SK-N-SH (cell line): ENCODE results near the gene MAP3K9.

Experiments used
- CTCF ChIP-seq: fragments of 200-600 bp; sonication (generic); IDR thresholded peaks from 2 replicates; pipeline ENCODE4 v1.6.1; 2017; ENCODE audit warnings: antibody characterized with exemption, mild to moderate bottlenecking, moderate library complexity
- EZH2phosphoT487 ChIP-seq: fragments of 200-600 bp; sonication (generic); IDR thresholded peaks from 2 replicates; pipeline ENCODE4 v1.6.1; 2017; ENCODE audit warnings: low read depth, mixed run types, mild to moderate bottlenecking, antibody characterized with exemption, moderate library complexity, borderline replicate concordance
- GABPA ChIP-seq: IDR thresholded peaks from 2 replicates; pipeline ENCODE4 v1.4.0; 2012; ENCODE audit warnings: low read depth, mild to moderate bottlenecking
- IRF3 ChIP-seq: fragments of 150-350 bp; IDR thresholded peaks from 2 replicates; pipeline ENCODE4 v1.6.1; 2016; ENCODE audit warnings: mild to moderate bottlenecking, low read depth, low read length
- MAX ChIP-seq: IDR thresholded peaks from 2 replicates; pipeline ENCODE4 v1.4.0; 2012; ENCODE audit warnings: low read depth
- POLR2AphosphoS5 ChIP-seq: IDR thresholded peaks from 2 replicates; pipeline ENCODE4 v1.6.1; 2012; ENCODE audit warnings: low read depth, low read length
- RAD21 ChIP-seq: IDR thresholded peaks from 2 replicates; pipeline ENCODE4 v1.6.1; 2012; ENCODE audit warnings: mild to moderate bottlenecking, low read length
- USF2 ChIP-seq: fragments of 150-350 bp; IDR thresholded peaks from 2 replicates; pipeline ENCODE4 v1.6.1; 2017; ENCODE audit warnings: antibody characterized with exemption, low read length, low read depth, borderline replicate concordance

- no peak for TF ChIP-seq GABPA
- no peak for TF ChIP-seq MAX
- TF ChIP-seq EZH2phosphoT487: no peak
- TF ChIP-seq CTCF: no peak
- TF ChIP-seq USF2: no peak
- TF ChIP-seq IRF3: no peak
- no peak for TF ChIP-seq RAD21
- no peak for TF ChIP-seq POLR2AphosphoS5
These were observed 5.2 kb upstream of the MAP3K9 start for GRCh38 chr14:70814466-70814865.
